ENCODE measurements around the gene TMEM269. TPM values are rescaled to one million over a fixed set of nuclear protein-coding genes. Genes with fewer than 3 reads are reported as not detected.
A peak's percentile ranks its signal among the peaks of the same experiment; 100 is the strongest.

The TMEM269 gene
- total and polyA plus RNA-seq, 10 of the 15 experiments (the other 5 are each of a cell fraction or from before 2014, with no cell fraction given), result 0.02 to 0.26 (median 0.06) TPM; not detected in 2

DNA sequence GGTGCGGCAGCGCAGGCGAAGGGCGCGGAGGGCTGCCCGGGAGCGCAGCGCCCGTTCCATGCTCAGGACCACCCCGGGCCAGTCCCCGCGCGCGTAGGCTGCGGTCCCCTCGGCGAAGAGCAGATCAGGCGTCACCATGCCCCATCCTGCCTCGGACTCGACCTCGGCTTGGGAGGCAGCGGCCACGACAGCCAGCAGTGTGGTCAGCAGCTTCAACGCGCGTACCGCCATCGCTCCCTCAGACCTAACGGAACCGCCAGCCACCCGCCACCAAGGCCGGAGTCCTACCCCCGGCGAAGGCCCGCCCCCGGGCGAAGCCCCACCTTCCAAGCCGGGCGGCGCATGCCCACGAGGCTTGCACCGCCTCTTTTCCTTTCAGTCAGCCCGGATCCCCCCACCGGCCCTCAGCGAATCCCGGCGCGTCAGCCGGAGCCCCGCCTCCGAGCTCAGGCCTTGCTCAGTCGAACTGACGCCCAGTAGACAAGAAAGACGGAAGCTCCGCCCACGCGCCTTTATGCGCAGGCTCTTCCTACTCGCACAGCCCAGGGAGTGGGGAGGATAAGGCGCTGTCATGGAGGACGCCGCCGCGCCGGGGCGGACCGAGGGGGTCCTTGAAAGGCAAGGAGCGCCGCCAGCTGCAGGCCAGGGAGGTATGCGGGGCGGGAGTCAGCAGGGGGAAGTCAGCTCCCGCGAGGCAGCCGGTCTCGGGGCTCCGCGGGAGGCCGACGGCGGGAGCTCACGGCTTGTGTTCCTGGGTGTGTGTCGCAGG lies 17.9 kb upstream of the TMEM269 start, which contains the start of the genes C1orf50 and P3H1 (continued):
- TF ChIP-seq NRF1 (conservative IDR thresholded peaks at IDR 0.05; ENCODE audit: low read depth, low read length) (peak; percentile 82), RB1 (IDR thresholded peaks at IDR 0.05; ENCODE audit: borderline replicate concordance) (peak; percentile 69; the same call in 1 of the 2 replicates), LARP7 (IDR thresholded peaks at IDR 0.05) (peak; percentile 96), NBN (IDR thresholded peaks at IDR 0.05) (peak; percentile 72; the same call in 1 of the 2 replicates), POLR2AphosphoS5 (IDR thresholded peaks at IDR 0.05; ENCODE audit: low read length) (peak; percentile 97), SMARCA5 (IDR thresholded peaks at IDR 0.05) (peak; percentile 91), HDAC6 (IDR thresholded peaks at IDR 0.05; ENCODE audit: unreplicated experiment) (no peak), NR2F1 (conservative IDR thresholded peaks at IDR 0.05) (peak; percentile 7; the same call in 1 of the 2 replicates), HDGF (IDR thresholded peaks at IDR 0.05) (peak; percentile 96), NR2C1 (IDR thresholded peaks at IDR 0.05) (no peak), JUNB (IDR thresholded peaks at IDR 0.05) (no peak), CREM (IDR thresholded peaks at IDR 0.05; ENCODE audit: low read depth) (no peak)
- TF ChIP-seq, protein P1, sequence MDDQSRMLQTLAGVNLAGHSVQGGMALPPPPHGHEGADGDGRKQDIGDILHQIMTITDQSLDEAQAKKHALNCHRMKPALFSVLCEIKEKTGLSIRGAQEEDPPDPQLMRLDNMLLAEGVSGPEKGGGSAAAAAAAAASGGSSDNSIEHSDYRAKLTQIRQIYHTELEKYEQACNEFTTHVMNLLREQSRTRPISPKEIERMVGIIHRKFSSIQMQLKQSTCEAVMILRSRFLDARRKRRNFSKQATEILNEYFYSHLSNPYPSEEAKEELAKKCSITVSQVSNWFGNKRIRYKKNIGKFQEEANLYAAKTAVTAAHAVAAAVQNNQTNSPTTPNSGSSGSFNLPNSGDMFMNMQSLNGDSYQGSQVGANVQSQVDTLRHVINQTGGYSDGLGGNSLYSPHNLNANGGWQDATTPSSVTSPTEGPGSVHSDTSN (IDR thresholded peaks at IDR 0.05; ENCODE audit: insufficient replicate concordance, low read depth, low read length), result peak; percentile 24
- TF ChIP-seq, protein P2, sequence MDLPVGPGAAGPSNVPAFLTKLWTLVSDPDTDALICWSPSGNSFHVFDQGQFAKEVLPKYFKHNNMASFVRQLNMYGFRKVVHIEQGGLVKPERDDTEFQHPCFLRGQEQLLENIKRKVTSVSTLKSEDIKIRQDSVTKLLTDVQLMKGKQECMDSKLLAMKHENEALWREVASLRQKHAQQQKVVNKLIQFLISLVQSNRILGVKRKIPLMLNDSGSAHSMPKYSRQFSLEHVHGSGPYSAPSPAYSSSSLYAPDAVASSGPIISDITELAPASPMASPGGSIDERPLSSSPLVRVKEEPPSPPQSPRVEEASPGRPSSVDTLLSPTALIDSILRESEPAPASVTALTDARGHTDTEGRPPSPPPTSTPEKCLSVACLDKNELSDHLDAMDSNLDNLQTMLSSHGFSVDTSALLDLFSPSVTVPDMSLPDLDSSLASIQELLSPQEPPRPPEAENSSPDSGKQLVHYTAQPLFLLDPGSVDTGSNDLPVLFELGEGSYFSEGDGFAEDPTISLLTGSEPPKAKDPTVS (IDR thresholded peaks at IDR 0.05; ENCODE audit: low read depth, low read length), result no peak
- TF ChIP-seq, protein P3, sequence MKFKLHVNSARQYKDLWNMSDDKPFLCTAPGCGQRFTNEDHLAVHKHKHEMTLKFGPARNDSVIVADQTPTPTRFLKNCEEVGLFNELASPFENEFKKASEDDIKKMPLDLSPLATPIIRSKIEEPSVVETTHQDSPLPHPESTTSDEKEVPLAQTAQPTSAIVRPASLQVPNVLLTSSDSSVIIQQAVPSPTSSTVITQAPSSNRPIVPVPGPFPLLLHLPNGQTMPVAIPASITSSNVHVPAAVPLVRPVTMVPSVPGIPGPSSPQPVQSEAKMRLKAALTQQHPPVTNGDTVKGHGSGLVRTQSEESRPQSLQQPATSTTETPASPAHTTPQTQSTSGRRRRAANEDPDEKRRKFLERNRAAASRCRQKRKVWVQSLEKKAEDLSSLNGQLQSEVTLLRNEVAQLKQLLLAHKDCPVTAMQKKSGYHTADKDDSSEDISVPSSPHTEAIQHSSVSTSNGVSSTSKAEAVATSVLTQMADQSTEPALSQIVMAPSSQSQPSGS (IDR thresholded peaks at IDR 0.05; ENCODE audit: low read length), result no peak
- TF ChIP-seq, protein P4, sequence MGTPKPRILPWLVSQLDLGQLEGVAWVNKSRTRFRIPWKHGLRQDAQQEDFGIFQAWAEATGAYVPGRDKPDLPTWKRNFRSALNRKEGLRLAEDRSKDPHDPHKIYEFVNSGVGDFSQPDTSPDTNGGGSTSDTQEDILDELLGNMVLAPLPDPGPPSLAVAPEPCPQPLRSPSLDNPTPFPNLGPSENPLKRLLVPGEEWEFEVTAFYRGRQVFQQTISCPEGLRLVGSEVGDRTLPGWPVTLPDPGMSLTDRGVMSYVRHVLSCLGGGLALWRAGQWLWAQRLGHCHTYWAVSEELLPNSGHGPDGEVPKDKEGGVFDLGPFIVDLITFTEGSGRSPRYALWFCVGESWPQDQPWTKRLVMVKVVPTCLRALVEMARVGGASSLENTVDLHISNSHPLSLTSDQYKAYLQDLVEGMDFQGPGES (IDR thresholded peaks at IDR 0.05), result no peak
- TF ChIP-seq, protein P5, sequence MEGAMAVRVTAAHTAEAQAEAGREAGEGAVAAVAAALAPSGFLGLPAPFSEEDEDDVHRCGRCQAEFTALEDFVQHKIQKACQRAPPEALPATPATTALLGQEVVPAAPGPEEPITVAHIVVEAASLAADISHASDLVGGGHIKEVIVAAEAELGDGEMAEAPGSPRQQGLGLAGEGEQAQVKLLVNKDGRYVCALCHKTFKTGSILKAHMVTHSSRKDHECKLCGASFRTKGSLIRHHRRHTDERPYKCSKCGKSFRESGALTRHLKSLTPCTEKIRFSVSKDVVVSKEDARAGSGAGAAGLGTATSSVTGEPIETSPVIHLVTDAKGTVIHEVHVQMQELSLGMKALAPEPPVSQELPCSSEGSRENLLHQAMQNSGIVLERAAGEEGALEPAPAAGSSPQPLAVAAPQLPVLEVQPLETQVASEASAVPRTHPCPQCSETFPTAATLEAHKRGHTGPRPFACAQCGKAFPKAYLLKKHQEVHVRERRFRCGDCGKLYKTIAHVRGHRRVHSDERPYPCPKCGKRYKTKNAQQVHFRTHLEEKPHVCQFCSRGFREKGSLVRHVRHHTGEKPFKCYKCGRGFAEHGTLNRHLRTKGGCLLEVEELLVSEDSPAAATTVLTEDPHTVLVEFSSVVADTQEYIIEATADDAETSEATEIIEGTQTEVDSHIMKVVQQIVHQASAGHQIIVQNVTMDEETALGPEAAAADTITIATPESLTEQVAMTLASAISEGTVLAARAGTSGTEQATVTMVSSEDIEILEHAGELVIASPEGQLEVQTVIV (IDR thresholded peaks at IDR 0.05; ENCODE audit: borderline replicate concordance, partially characterized antibody), result peak; percentile 47
- TF ChIP-seq, protein P6, sequence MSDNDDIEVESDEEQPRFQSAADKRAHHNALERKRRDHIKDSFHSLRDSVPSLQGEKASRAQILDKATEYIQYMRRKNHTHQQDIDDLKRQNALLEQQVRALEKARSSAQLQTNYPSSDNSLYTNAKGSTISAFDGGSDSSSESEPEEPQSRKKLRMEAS (IDR thresholded peaks at IDR 0.05; ENCODE audit: low read depth, low read length), result peak; percentile 23; the same call in 1 of the 2 replicates

All from GM12878 (cell line).